ENCODE measurements around the gene AK5. TPM values are rescaled to one million over a fixed set of nuclear protein-coding genes. Genes with fewer than 3 reads are reported as not detected.

AK5 gene
- polyA plus RNA-seq, 3 donors: 0.34 to 0.72 (median 0.48) TPM

DNA sequence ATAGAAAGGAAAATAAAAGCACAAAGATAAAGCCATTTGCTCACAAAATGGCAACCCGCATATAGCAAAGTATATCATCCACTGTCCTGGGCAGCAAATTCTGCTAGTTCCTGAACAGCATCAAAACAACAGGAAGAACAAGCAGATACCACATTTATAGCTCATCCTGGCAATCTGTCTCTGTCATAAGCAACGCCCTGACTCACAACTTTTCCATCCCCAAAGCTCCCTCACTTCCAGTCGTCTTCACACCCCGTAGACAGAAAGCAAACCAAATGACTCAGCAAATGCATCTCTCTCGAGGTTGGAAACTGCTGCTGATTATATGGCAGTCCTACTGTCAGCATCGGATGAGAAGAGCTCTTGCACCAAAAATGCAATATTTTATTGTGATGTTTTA lies 65.8 kb downstream of the AK5 start:
- peaks cover 8 to 9% of the 10 kb centered on the region in 2 donors for H3K4me1 ChIP-seq (ENCODE audit: control insufficient read depth in 1 of 2, insufficient read depth in 2 of 2, low read length in 2 of 2)
- no peaks in the 10 kb centered on the region for H4K20me1 ChIP-seq (ENCODE audit: insufficient read depth, low read length)
- no peaks in the 10 kb centered on the region for H3K36me3 ChIP-seq (replicated peaks in 1 of 2; ENCODE audit: control insufficient read depth in 1 of 2, insufficient read depth in 2 of 2, low read length in 2 of 2)
- H3K4me1 Mint-ChIP-seq: peaks cover 18% of the 10 kb centered on the region
- intact Hi-C loops (cut with micrococcal nuclease): no loop called here
- H3K9ac ChIP-seq (ENCODE audit: insufficient read depth, low read length, poor library complexity, severe bottlenecking): no peak overlapping the region
- H2AFZ ChIP-seq (ENCODE audit: insufficient read depth, low read depth, low read length, poor library complexity, severe bottlenecking): no peak overlapping the region
- peak overlapping the region in 1 of 2 donors; percentile 18 for H3K4me3 Mint-ChIP-seq
- H3K79me2 ChIP-seq (ENCODE audit: insufficient read depth, low read length): no peaks in the 10 kb centered on the region
- peak in 2 of 3 donors; percentile 5 to 11 for DNase-seq
- H3K27ac Mint-ChIP-seq: peak overlapping the region in 1 of 7 donors; percentile 27
- H3K27ac ChIP-seq (ENCODE audit: low read depth in 1 of 2, low read length in 2 of 2): no peak overlapping the region
- no peaks in the 10 kb centered on the region for H3K27me3 Mint-ChIP-seq (ENCODE audit: low read depth in 3 of 3)
- no peaks in the 10 kb centered on the region for H3K36me3 Mint-ChIP-seq
- TF ChIP-seq, protein P1, sequence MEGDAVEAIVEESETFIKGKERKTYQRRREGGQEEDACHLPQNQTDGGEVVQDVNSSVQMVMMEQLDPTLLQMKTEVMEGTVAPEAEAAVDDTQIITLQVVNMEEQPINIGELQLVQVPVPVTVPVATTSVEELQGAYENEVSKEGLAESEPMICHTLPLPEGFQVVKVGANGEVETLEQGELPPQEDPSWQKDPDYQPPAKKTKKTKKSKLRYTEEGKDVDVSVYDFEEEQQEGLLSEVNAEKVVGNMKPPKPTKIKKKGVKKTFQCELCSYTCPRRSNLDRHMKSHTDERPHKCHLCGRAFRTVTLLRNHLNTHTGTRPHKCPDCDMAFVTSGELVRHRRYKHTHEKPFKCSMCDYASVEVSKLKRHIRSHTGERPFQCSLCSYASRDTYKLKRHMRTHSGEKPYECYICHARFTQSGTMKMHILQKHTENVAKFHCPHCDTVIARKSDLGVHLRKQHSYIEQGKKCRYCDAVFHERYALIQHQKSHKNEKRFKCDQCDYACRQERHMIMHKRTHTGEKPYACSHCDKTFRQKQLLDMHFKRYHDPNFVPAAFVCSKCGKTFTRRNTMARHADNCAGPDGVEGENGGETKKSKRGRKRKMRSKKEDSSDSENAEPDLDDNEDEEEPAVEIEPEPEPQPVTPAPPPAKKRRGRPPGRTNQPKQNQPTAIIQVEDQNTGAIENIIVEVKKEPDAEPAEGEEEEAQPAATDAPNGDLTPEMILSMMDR (IDR thresholded peaks at IDR 0.05): no peak
- WGBS (ENCODE audit: insufficient coverage): 0% methylated on average over 2 of the region's 6 CpGs
- H3K4me2 ChIP-seq (replicated peaks; ENCODE audit: extremely low read depth, low read length, poor library complexity, severe bottlenecking): no peak overlapping the region
- no peaks in the 10 kb centered on the region for H3K9me3 ChIP-seq (replicated peaks in 1 of 2; ENCODE audit: control insufficient read depth in 1 of 2, insufficient read depth in 1 of 2, low read length in 2 of 2)
- H3K27me3 ChIP-seq (ENCODE audit: control insufficient read depth in 2 of 2, insufficient read depth in 2 of 2, low read length in 2 of 2): no peaks in the 10 kb centered on the region
- peaks cover 0 to 3% (median 0%) of the 10 kb centered on the region in 7 donors for H3K9me3 Mint-ChIP-seq
- no peak overlapping the region for H3K4me3 ChIP-seq (replicated peaks in 1 of 3; ENCODE audit: low read depth in 2 of 3, low read length in 3 of 3)

- Histone ChIP-seq H3K27me3 (ENCODE audit: control insufficient read depth in 2 of 2, insufficient read depth in 2 of 2, low read length in 2 of 2) (no peaks in the 10 kb centered on the region), H3K27ac (ENCODE audit: low read depth in 1 of 2, low read length in 2 of 2) (no peak overlapping the region), H3K4me1 (ENCODE audit: control insufficient read depth in 1 of 2, insufficient read depth in 2 of 2, low read length in 2 of 2) (peaks cover 8 to 9% of the 10 kb centered on the region in 2 donors), H3K79me2 (ENCODE audit: insufficient read depth, low read length) (no peaks in the 10 kb centered on the region), H2AFZ (ENCODE audit: insufficient read depth, low read depth, low read length, poor library complexity, severe bottlenecking) (no peak overlapping the region), H3K9me3 (replicated peaks in 1 of 2; ENCODE audit: control insufficient read depth in 1 of 2, insufficient read depth in 1 of 2, low read length in 2 of 2) (no peaks in the 10 kb centered on the region), H3K36me3 (replicated peaks in 1 of 2; ENCODE audit: control insufficient read depth in 1 of 2, insufficient read depth in 2 of 2, low read length in 2 of 2) (no peaks in the 10 kb centered on the region), H4K20me1 (ENCODE audit: insufficient read depth, low read length) (no peaks in the 10 kb centered on the region), H3K9ac (ENCODE audit: insufficient read depth, low read length, poor library complexity, severe bottlenecking) (no peak overlapping the region), H3K4me2 (replicated peaks; ENCODE audit: extremely low read depth, low read length, poor library complexity, severe bottlenecking) (no peak overlapping the region), H3K4me3 (replicated peaks in 1 of 3; ENCODE audit: low read depth in 2 of 3, low read length in 3 of 3) (no peak overlapping the region)
- intact Hi-C loops (cut with micrococcal nuclease): no loop called here
- Mint-ChIP-seq H3K9me3 (peaks cover 0 to 3% (median 0%) of the 10 kb centered on the region in 7 donors), H3K36me3 (no peaks in the 10 kb centered on the region), H3K4me1 (peaks cover 18% of the 10 kb centered on the region), H3K27ac (no peak overlapping the region), H3K27me3 (ENCODE audit: low read depth in 3 of 3) (no peaks in the 10 kb centered on the region), H3K4me3 (no peak overlapping the region)
- DNase-seq: no peak
- TF ChIP-seq, protein P1 (IDR thresholded peaks at IDR 0.05): no peak
Observed at GRCh38 chr1:77348549-77348948, 66.7 kb downstream of the AK5 start.
